HepG2 (cell line): Measurements from ENCODE around the gene PLEKHA8. TPM values are rescaled to one million over a fixed set of nuclear protein-coding genes. Genes with fewer than 3 reads are reported as not detected.
A peak's percentile ranks its signal among the peaks of the same experiment; 100 is the strongest.

Experiments
- ARNT ChIP-seq: fragments of 450-650 bp; IDR thresholded peaks from 2 replicates; pipeline ENCODE4 v1.6.1; 2017
- ATAD3A ChIP-seq: sonication (generic); formaldehyde crosslinking; IDR thresholded peaks from 2 replicates; pipeline ENCODE4 v1.4.0; 2020; ENCODE audit warnings: missing genetic modification reagents
- BHLHE40 ChIP-seq: IDR thresholded peaks from 2 replicates; pipeline ENCODE4 v1.6.1; 2011; ENCODE audit warnings: low read length, improper control_type of control experiment
- BORCS8-MEF2B ChIP-seq: sonication (generic); formaldehyde crosslinking; IDR thresholded peaks from 2 replicates; pipeline ENCODE4 v1.8.0; 2022; ENCODE audit warnings: mild to moderate bottlenecking, missing genetic modification reagents
- FOXP1 ChIP-seq, 2 experiments: fragments of 450-650 bp in 1 of 2; IDR thresholded peaks; 2 replicates each; pipeline ENCODE4 v1.6.1; 2017 to 2018; ENCODE audit warnings: antibody characterized with exemption in 1 of 2
- GATAD2A ChIP-seq: IDR thresholded peaks from 2 replicates; pipeline ENCODE4 v1.6.1; 2016
- HOXA3 ChIP-seq: sonication (generic); formaldehyde crosslinking; IDR thresholded peaks from 2 replicates; pipeline ENCODE4 v1.5.0; 2020; ENCODE audit warnings: missing genetic modification reagents
- IKZF4 ChIP-seq: sonication (generic); formaldehyde crosslinking; IDR thresholded peaks from 2 replicates; pipeline ENCODE4 v1.5.1; 2020; ENCODE audit warnings: borderline replicate concordance, mild to moderate bottlenecking, low read depth, missing genetic modification reagents; ENCODE audit errors: not compliant biosample characterization
- JUND ChIP-seq: sonication (generic); formaldehyde crosslinking; IDR thresholded peaks from 2 replicates; pipeline ENCODE4 v1.8.0; 2022; ENCODE audit warnings: mild to moderate bottlenecking, missing genetic modification reagents
- MEF2D ChIP-seq: sonication (generic); formaldehyde crosslinking; IDR thresholded peaks from 2 replicates; pipeline ENCODE4 v1.5.1; 2020; ENCODE audit warnings: mild to moderate bottlenecking, missing genetic modification reagents
- MTA1 ChIP-seq: sonication (generic); formaldehyde crosslinking; IDR thresholded peaks from 2 replicates; pipeline ENCODE4 v1.4.0; 2020; ENCODE audit warnings: missing genetic modification reagents, mild to moderate bottlenecking, borderline replicate concordance
- NCOA2 ChIP-seq: sonication (generic); formaldehyde crosslinking; IDR thresholded peaks from 2 replicates; pipeline ENCODE4 v1.8.0; 2022; ENCODE audit warnings: inconsistent platforms
- NR2F6 ChIP-seq, 2 experiments: IDR thresholded peaks; 2 replicates each; pipeline ENCODE4 v1.6.1; 2016; ENCODE audit warnings: antibody characterized with exemption in 1 of 2, mild to moderate bottlenecking in 1 of 2
- RXRB ChIP-seq: IDR thresholded peaks from 2 replicates; pipeline ENCODE4 v1.6.1; 2016; ENCODE audit warnings: borderline replicate concordance, missing genetic modification reagents, missing compliant biosample characterization
- SIN3B ChIP-seq: fragments of 150-350 bp; IDR thresholded peaks from 2 replicates; pipeline ENCODE4 v1.6.1; 2014; ENCODE audit warnings: low read length
- ZNF30 ChIP-seq: sonication (generic); formaldehyde crosslinking; IDR thresholded peaks from 2 replicates; pipeline ENCODE4 v1.5.0; 2020; ENCODE audit warnings: mild to moderate bottlenecking, missing genetic modification reagents
- ZNF431 ChIP-seq: sonication (generic); formaldehyde crosslinking; IDR thresholded peaks from 2 replicates; pipeline ENCODE4 v1.9.0; 2022; ENCODE audit warnings: missing genetic modification reagents, low read depth, mild to moderate bottlenecking, borderline replicate concordance
- ZNF574 ChIP-seq: sonication (generic); formaldehyde crosslinking; IDR thresholded peaks from 2 replicates; pipeline ENCODE4 v1.4.0; 2020; ENCODE audit warnings: missing genetic modification reagents
- ZNF776 ChIP-seq: sonication (generic); formaldehyde crosslinking; IDR thresholded peaks from 2 replicates; pipeline ENCODE4 v1.4.0; 2020; ENCODE audit warnings: mild to moderate bottlenecking, missing genetic modification reagents
- polyA plus RNA-seq, 8 experiments: library from polyadenylated mRNA; depleted of rRNA in 3 of 8; stranded (reverse) in 7 of 8; unstranded in 1 of 8; fragments of >200 nt; fragmentation: Illumina TruSeq in 4 of 8; extraction: Trizol in 4 of 8; gene quantifications; 2 replicates each; pipeline versions ENCODE4 v1.2.1 to v1.2.3, GENCODE V29; 2011 to 2016; ENCODE audit warnings: low read depth in 4 of 8, missing spikeins in 1 of 8, mixed read lengths in 1 of 8; ENCODE audit not compliant: insufficient read depth in 1 of 8
- total RNA-seq, 5 experiments: library from RNA; depleted of rRNA; stranded (reverse); fragments of >200 nt; fragmentation: Illumina TruSeq; extraction: Trizol; gene quantifications; 2 replicates each; pipeline ENCODE4 v1.2.3, GENCODE V29; 2016; ENCODE audit warnings: low read depth in 1 of 5
- TF ChIP-seq, protein P1 (sequence below): sonication (generic); formaldehyde crosslinking; IDR thresholded peaks from 2 replicates; pipeline ENCODE4 v1.4.0; 2020; ENCODE audit warnings: low read depth, missing genetic modification reagents
- TF ChIP-seq, protein P2 (sequence below): sonication (generic); formaldehyde crosslinking; IDR thresholded peaks from 2 replicates; pipeline ENCODE4 v1.4.0; 2020; ENCODE audit warnings: missing genetic modification reagents

The PLEKHA8 gene
- total and polyA plus RNA-seq, 2 of the 13 experiments (the other 11 are each of a cell fraction or from before 2014, with no cell fraction given), result 12.5 to 26.4 TPM

- TF ChIP-seq, protein P1, sequence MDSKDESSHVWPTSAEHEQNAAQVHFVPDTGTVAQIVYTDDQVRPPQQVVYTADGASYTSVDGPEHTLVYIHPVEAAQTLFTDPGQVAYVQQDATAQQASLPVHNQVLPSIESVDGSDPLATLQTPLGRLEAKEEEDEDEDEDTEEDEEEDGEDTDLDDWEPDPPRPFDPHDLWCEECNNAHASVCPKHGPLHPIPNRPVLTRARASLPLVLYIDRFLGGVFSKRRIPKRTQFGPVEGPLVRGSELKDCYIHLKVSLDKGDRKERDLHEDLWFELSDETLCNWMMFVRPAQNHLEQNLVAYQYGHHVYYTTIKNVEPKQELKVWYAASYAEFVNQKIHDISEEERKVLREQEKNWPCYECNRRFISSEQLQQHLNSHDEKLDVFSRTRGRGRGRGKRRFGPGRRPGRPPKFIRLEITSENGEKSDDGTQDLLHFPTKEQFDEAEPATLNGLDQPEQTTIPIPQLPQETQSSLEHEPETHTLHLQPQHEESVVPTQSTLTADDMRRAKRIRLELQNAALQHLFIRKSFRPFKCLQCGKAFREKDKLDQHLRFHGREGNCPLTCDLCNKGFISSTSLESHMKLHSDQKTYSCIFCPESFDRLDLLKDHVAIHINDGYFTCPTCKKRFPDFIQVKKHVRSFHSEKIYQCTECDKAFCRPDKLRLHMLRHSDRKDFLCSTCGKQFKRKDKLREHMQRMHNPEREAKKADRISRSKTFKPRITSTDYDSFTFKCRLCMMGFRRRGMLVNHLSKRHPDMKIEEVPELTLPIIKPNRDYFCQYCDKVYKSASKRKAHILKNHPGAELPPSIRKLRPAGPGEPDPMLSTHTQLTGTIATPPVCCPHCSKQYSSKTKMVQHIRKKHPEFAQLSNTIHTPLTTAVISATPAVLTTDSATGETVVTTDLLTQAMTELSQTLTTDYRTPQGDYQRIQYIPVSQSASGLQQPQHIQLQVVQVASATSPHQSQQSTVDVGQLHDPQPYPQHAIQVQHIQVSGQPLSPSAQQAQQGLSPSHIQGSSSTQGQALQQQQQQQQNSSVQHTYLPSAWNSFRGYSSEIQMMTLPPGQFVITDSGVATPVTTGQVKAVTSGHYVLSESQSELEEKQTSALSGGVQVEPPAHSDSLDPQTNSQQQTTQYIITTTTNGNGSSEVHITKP (CRISPR knock-in tag), result no peak
- TF ChIP-seq GATAD2A (CRISPR knock-in tag) (peak; percentile 59), MEF2D (CRISPR knock-in tag) (0 out of 2 replicates have a peak, but pooled peaks have one; percentile 31), NR2F6 (IDR thresholded peaks at IDR 0.05) (no peak), NR2F6 (CRISPR knock-in tag; IDR thresholded peaks at IDR 0.05) (0 out of 2 replicates have a peak, but pooled peaks have one; percentile 18), ZNF574 (0 out of 2 replicates have a peak, but pooled peaks have one; percentile 34), MTA1 (CRISPR knock-in tag) (0 out of 2 replicates have a peak, but pooled peaks have one; percentile 41), ZNF776 (CRISPR knock-in tag) (no peak), FOXP1 (IDR thresholded peaks at IDR 0.05) (no peak), FOXP1 (CRISPR knock-in tag; IDR thresholded peaks at IDR 0.05) (no peak), BORCS8-MEF2B (CRISPR knock-in tag) (peak; percentile 51; the same call in 1 of the 2 replicates), ZNF30 (CRISPR knock-in tag) (no peak), ARNT (no peak), RXRB (CRISPR knock-in tag) (peak; percentile 83), IKZF4 (CRISPR knock-in tag) (no peak), ATAD3A (CRISPR knock-in tag) (no peak), JUND (peak; percentile 25; the same call in 1 of the 2 replicates), BHLHE40 (no peak), HOXA3 (peak; percentile 30; the same call in 1 of the 2 replicates), NCOA2 (CRISPR knock-in tag) (0 out of 2 replicates have a peak, but pooled peaks have one; percentile 12), SIN3B (no peak), ZNF431 (CRISPR knock-in tag) (no peak)
- TF ChIP-seq, protein P2, sequence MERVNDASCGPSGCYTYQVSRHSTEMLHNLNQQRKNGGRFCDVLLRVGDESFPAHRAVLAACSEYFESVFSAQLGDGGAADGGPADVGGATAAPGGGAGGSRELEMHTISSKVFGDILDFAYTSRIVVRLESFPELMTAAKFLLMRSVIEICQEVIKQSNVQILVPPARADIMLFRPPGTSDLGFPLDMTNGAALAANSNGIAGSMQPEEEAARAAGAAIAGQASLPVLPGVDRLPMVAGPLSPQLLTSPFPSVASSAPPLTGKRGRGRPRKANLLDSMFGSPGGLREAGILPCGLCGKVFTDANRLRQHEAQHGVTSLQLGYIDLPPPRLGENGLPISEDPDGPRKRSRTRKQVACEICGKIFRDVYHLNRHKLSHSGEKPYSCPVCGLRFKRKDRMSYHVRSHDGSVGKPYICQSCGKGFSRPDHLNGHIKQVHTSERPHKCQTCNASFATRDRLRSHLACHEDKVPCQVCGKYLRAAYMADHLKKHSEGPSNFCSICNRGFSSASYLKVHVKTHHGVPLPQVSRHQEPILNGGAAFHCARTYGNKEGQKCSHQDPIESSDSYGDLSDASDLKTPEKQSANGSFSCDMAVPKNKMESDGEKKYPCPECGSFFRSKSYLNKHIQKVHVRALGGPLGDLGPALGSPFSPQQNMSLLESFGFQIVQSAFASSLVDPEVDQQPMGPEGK (CRISPR knock-in tag), result no peak
- TF ChIP-seq, all 625 proteins: peak for 34
These were observed 131.5 kb downstream of the PLEKHA8 start (continued) for GRCh38 chr7:30159698-30160143.
